ENCODE results near the gene RBM24.

Gene RBM24

DNA sequence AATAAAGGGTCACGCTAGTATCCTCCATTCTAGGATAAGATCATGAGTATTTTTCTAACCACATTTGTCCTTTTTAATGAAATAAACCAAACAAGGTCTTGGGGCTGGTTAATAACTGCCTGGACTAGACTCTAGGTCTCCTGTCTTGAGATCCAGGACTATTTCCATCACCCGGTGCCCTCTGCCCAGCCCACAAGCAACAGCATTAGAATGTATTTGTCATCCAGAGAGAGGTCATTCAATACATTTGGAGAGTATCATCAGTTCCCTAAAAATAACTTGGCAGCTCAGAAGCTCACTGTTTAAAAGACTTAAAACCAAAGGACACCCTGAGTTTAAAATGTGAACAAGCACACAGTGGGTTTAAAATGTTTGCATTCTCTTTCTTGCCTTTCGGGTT, 4.4 kb upstream of the RBM24 start:
- TF ChIP-seq, protein P1, sequence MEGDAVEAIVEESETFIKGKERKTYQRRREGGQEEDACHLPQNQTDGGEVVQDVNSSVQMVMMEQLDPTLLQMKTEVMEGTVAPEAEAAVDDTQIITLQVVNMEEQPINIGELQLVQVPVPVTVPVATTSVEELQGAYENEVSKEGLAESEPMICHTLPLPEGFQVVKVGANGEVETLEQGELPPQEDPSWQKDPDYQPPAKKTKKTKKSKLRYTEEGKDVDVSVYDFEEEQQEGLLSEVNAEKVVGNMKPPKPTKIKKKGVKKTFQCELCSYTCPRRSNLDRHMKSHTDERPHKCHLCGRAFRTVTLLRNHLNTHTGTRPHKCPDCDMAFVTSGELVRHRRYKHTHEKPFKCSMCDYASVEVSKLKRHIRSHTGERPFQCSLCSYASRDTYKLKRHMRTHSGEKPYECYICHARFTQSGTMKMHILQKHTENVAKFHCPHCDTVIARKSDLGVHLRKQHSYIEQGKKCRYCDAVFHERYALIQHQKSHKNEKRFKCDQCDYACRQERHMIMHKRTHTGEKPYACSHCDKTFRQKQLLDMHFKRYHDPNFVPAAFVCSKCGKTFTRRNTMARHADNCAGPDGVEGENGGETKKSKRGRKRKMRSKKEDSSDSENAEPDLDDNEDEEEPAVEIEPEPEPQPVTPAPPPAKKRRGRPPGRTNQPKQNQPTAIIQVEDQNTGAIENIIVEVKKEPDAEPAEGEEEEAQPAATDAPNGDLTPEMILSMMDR (IDR thresholded peaks at IDR 0.05; ENCODE audit: insufficient read depth, low read depth, low read length, missing control alignments) = no peak
- DNase-seq (ENCODE audit: low read depth) = no peak
- H3K4me3 ChIP-seq (ENCODE audit: low read length) = no peak overlapping the region

DNA sequence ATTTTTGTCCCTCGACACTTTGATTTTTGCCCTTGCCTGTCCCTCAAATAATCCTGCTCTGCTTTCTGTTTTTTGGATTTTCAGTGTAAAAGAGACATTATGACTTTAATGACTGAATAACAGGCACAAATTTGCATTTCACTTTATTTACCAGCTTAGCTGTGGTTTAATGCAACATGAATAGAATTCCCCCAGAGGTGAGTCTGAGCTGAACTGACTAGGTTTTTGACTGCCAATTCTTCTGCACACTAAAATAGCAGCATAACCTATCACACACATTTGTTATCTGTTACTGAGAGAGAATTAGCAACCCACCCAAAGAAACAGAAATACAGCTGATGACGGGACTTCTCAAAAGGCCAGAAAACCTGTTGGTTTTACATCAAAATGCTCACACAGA, 3.9 kb upstream of the RBM24 start:
- no peak overlapping the region for H3K4me3 ChIP-seq (ENCODE audit: low read length)
- TF ChIP-seq, protein P1 (IDR thresholded peaks at IDR 0.05; ENCODE audit: insufficient read depth, low read depth, low read length, missing control alignments) = no peak
- no peak for DNase-seq (ENCODE audit: low read depth)

DNA sequence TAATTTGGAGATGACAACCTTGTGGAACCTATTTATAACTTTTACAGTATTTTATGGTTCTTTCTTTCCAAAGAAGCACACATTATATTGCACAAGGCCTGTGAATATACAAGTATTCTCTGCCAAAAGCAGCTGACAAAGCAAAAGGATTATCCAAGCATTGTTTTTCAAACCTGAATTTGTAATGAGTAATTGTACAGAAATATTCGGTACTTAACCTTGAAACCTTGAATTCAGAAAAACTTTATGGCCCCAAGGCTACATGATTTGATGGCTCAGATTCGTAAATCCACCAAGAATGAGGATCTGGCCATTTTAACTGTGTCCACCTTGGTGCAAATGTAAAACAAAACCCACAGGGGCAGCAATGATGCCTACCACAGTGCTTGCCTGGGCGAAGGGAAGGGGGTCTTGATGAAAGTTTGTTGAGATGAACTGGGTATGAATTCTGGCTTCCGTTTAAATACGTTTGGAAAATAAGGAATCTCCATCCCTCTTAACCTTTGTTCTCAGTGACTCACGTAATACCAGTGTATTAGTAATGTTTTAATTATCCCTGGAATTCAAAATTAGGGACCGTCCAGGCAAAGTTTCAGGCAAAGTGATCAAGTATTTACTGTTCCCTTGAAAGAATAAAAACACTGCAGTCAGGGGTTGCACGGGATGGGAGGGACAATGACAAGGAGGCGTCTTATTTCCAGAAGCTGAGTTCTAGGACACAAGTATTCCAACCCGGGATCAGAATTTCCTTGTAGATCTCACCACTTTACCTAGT, 2.7 kb upstream of the RBM24 start:
- peak; percentile 58 for DNase-seq (ENCODE audit: low read depth)
- H3K4me3 ChIP-seq (ENCODE audit: low read length) = no peak overlapping the region
- TF ChIP-seq, protein P1 (IDR thresholded peaks at IDR 0.05; ENCODE audit: insufficient read depth, low read depth, low read length, missing control alignments) = no peak

DNA sequence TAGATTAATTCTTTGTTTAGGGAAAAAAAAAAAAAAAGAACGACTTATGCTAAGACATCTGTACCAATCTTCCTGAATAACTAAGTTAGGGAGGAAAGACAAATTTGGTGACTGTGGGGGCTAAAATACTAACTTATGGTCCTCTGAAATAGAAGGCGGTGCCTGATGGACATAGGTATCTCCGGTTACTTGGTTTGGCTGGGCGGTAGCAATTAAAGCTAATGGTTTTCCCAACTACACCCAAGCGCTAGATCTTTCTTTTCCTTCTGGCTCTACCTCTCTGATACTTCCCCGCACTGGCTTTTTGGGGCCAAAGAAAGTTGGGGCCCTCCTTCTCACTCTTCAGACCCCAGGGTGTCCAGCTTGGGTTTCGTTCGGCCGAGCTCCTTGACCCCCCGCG, 1.0 kb upstream of the RBM24 start:
- TF ChIP-seq, protein P1 (IDR thresholded peaks at IDR 0.05; ENCODE audit: insufficient read depth, low read depth, low read length, missing control alignments) = no peak
- H3K4me3 ChIP-seq (ENCODE audit: low read length) = no peak overlapping the region
- no peak for DNase-seq (ENCODE audit: low read depth)

DNA sequence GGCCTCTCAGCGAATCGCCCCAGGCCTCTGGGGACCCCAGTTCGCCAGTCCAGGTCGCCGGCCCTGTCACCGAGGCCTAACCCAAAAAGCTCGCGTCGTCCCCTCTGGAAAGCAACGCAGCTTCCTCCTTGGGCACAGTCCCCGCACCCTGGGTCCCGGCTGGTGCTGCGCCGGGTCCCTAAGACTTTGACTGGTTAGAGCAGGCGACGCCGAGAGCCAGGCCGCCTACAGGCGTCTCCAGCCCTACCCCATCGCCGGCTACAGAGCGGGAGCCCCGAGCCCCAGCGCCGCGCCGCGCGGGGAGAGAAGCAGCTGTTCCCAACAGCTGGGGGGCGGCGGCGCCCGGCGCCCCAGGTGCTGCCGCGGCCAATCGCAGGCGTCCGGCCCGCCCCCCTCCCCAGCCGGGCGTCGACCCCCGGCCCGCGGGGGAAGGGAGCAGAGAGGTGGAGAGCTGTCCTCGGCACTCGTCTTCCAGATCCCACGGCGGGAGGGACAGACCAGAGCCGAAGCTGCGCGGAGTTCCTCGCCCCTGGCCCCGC, 540 bp upstream of the RBM24 start:
- peak; percentile 28 for DNase-seq (ENCODE audit: low read depth)
- TF ChIP-seq, protein P1 (IDR thresholded peaks at IDR 0.05; ENCODE audit: insufficient read depth, low read depth, low read length, missing control alignments) = peak; percentile 8
- H3K4me3 ChIP-seq (ENCODE audit: low read length) = peak overlapping the region; percentile 44

DNA sequence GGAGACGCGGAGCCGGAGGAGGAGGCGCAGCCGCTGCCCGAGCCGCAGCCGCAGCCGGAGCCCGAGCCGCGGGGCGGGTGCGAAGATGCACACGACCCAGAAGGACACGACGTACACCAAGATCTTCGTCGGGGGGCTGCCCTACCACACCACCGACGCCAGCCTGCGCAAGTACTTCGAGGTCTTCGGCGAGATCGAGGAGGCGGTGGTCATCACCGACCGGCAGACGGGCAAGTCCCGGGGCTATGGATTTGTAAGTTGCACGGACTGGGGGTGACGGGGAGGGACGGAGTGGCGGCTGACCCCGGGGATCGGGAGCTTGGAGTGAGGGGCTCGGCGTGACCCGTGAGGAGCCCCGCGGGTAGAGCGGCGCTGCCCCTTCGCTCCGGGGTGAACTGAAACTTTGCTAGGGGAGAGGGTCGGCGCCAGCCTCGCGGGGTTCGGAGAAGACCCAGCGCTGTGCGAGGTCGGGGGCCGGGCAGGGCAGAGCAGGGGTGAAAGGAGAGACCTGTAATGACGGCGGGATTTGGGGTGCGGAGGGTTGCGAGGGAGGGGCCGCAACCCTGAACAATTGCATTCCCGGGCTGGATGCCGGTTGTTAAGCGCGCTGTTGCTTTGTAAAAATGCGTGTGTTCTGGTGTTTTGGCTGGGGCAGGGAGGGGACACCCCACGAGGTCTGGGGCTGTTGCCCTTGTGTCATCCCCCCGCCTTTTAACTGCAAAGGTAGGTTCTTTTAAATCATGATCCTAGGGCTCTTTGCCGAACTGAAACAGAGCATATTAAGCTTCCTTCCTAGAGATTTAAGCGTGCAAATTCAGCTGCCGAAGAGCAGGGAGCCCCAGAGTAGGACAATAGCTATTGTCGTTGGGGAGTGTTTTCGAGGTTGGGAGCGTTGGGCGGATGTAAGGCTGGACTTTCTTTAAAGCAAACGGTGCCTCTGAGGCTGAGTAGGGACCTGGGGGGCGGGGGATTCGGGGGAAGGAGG, 628 bp downstream of the RBM24 start:
- peak overlapping the region; percentile 63 for H3K4me3 ChIP-seq (ENCODE audit: low read length)
- TF ChIP-seq, protein P1 (IDR thresholded peaks at IDR 0.05; ENCODE audit: insufficient read depth, low read depth, low read length, missing control alignments) = no peak
- DNase-seq (ENCODE audit: low read depth) = peak; percentile 19
